Body of pancreas (tissue), 4 donors: ENCODE data around the gene KIRREL1. TPM values are rescaled to one million over a fixed set of nuclear protein-coding genes. Genes with fewer than 3 reads are reported as not detected.

Experiments used
- ATAC-seq: fragments of 150-250 bp; one replicate; pipeline ENCODE4 v1.9.1; 2016
- DNase-seq, 4 donors: peaks; one replicate each; pipeline ENCODE4 v3.0.0-alpha.2; 2019
- H3K27ac ChIP-seq, 4 donors: fragments of 200-600 bp; sonication (generic); 1 replicate in 3 of 4; 2 replicates in 1 of 4; pipeline versions ENCODE4 v1.5.1 to v1.6.1; 2016 to 2019; ENCODE audit warnings: mild to moderate bottlenecking in 1 of 4, mixed read lengths in 1 of 4, moderate library complexity in 1 of 4
- H3K27me3 ChIP-seq, 2 donors: fragments of 200-600 bp; sonication (generic); one replicate each; pipeline ENCODE4 v1.6.0; 2016; ENCODE audit warnings: mild to moderate bottlenecking in 1 of 2
- H3K36me3 ChIP-seq, 2 donors: fragments of 200-600 bp; sonication (generic); replicated peaks in 1 of 2; 2 replicates each; pipeline ENCODE4 v1.5.1; 2016; ENCODE audit warnings: low read depth in 2 of 2; ENCODE audit not compliant: insufficient read depth in 1 of 2
- H3K4me1 ChIP-seq: fragments of 200-600 bp; sonication (generic); one replicate; pipeline ENCODE4 v1.6.0; 2016
- H3K4me3 ChIP-seq, 2 donors: fragments of 200-600 bp; sonication (generic); 1 replicate in 1 of 2; 2 replicates in 1 of 2; pipeline ENCODE4 v1.5.1; 2016 to 2019
- H3K9me3 ChIP-seq, 3 donors: fragments of 200-600 bp; sonication (generic); 1 replicate in 2 of 3; 2 replicates in 1 of 3; pipeline ENCODE4 v1.5.1; 2016
- CTCF ChIP-seq, 7 experiments: fragments of 450-650 bp in 4 of 7; fragments of 200-600 bp in 3 of 7; sonication (generic) in 3 of 7; IDR thresholded peaks; one replicate each; pipeline ENCODE4 v1.5.1; 2016 to 2019; ENCODE audit warnings: antibody characterized with exemption in 7 of 7
- POLR2A ChIP-seq, 3 donors: fragments of 450-650 bp; IDR thresholded peaks; one replicate each; pipeline ENCODE4 v1.6.1; 2016; ENCODE audit warnings: antibody characterized with exemption in 3 of 3, mild to moderate bottlenecking in 2 of 3
- WGBS, 2 donors: methylation state at CpG; one replicate each; pipeline ENCODE4 v1.1.5; 2017; 5-methylcytosine and 5-hydroxymethylcytosine counted together
- intact Hi-C: fragments of 100-400 bp; cut with DNase I; formaldehyde crosslinking; loops from one replicate; pipeline ENCODE4 v1.15.1; 2023
- total RNA-seq, 2 donors: library from RNA; depleted of rRNA; stranded (reverse); fragments of >200 nt; gene quantifications; one replicate each; pipeline ENCODE4 v1.1.0, GENCODE V29; 2016

Gene KIRREL1
- total RNA-seq, 2 donors from 2014 or later: 10.9 to 11.4 TPM

- ATAC-seq (peak; percentile 3), DNase-seq (peak in 1 of 4 donors; percentile 18)
- peaks cover 0 to 4% of the 10 kb centered on the region in 2 donors for H3K27me3 ChIP-seq
- no peaks in the 10 kb centered on the region for H3K9me3 ChIP-seq
- TF ChIP-seq CTCF (IDR thresholded peaks at IDR 0.05) (no peak), POLR2A (IDR thresholded peaks at IDR 0.05) (no peak)
- peaks cover 14% of the 10 kb centered on the region for H3K4me1 ChIP-seq
- H3K4me3 ChIP-seq: peak overlapping the region; percentile 19 to 69
- intact Hi-C loops: loop anchor here (10.0 kb wide), 1 partner anchor 71 kb away; no protein-coding TSS in a partner anchor
- WGBS, 2 donors: 5 to 14% methylated on average over 8 to 29 of the region's 29 CpGs
- no peaks in the 10 kb centered on the region for H3K36me3 ChIP-seq
- H3K27ac ChIP-seq: peak overlapping the region; percentile 47 to 69 (median 64)
Observed at GRCh38 chr1:157993918-157994605, 617 bp downstream of the KIRREL1 start.

DNA sequence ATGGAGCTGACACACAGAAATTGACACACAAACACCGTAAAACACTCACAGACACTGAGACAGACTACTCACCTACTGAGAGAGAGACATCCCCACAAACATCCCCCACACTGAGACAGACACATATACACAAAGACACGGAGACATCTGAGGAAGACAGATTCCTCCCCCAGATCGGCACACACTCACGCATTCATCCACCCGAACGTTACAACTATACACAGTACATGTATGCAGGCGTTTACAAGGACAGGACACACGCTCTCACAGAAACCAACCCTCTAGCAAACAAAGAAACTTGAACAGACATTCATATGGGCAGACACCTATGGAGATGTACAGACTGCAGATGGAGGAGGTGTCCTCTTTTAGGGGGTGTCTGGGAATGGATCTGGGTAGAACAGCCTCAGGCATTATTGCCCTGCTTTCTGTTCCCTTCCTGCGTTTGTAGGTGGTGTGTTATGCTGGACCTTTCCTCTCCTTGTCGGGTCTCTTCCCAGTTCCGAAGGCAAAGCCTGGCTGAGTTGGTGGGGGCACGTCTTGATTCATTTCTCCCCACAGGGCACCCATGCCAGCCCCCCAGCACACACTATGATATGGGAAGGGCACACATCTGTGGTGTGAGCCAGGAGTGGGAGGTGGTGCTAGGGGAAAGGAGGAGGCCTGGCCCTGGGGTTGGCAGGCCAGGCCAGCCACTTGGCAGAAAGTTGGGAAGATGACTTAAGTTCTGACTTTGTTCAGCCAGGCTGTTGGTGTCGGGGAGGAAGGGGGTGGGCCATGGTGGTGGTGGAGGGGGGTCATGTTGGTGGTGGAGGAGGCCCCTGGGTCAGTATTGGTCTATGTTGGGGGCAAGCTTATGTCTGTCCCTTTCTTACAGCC lies 1.5 kb downstream of the KIRREL1 start:
- Histone ChIP-seq H3K4me3 (no peak overlapping the region), H3K27ac (peak overlapping the region in 2 of 4 donors; percentile 13 to 17), H3K4me1 (peaks cover 14% of the 10 kb centered on the region), H3K27me3 (peaks cover 0 to 4% of the 10 kb centered on the region in 2 donors), H3K9me3 (no peaks in the 10 kb centered on the region), H3K36me3 (no peaks in the 10 kb centered on the region)
- no peak for DNase-seq
- ATAC-seq: no peak
- intact Hi-C loops: loop anchor here (10.0 kb wide), 1 partner anchor 70 kb away; no protein-coding TSS in a partner anchor
- 59 to 71% methylated on average over 12 to 13 of the region's 13 CpGs for WGBS, 2 donors
- TF ChIP-seq POLR2A (IDR thresholded peaks at IDR 0.05): no peak

- Histone ChIP-seq H3K36me3 (no peaks in the 10 kb centered on the region), H3K4me1 (peaks cover 14% of the 10 kb centered on the region), H3K27ac (no peak overlapping the region), H3K4me3 (no peak overlapping the region), H3K27me3 (peaks cover 0 to 4% of the 10 kb centered on the region in 2 donors), H3K9me3 (no peaks in the 10 kb centered on the region)
- DNase-seq (no peak), ATAC-seq (no peak)
- intact Hi-C loops: loop anchor here (10.0 kb wide), 1 partner anchor 69 kb away; no protein-coding TSS in a partner anchor
- TF ChIP-seq CTCF (IDR thresholded peaks at IDR 0.05): no peak
- TF ChIP-seq POLR2A (IDR thresholded peaks at IDR 0.05): no peak
- WGBS, 2 donors: 74 to 75% methylated on average over 3 of the region's 3 CpGs
Observed at GRCh38 chr1:157995583-157996169, 2.2 kb downstream of the KIRREL1 start.

DNA sequence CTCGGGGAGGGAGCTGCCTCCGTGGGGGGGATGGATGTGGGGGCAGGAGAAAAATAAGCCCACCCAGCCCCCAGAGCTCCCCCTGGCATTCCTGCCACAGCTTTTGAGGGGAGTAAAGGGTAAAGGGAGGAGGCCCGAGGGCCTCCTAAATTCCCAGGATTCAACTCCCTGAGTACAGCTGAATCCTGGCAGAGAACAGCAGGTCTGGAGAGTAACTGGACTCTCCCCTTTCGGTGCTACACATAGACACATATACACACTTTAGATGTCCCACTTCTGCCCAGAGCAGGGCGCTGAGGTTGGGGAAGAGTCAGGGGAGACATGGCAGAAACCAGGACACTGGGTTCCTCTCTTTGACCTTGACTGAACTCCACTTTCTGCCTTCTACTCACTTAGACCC lies 3.0 kb downstream of the KIRREL1 start:
- Histone ChIP-seq H3K36me3 (no peaks in the 10 kb centered on the region), H3K27ac (no peak overlapping the region), H3K4me3 (no peak overlapping the region), H3K9me3 (no peaks in the 10 kb centered on the region), H3K27me3 (peaks cover 0 to 4% of the 10 kb centered on the region in 2 donors), H3K4me1 (peaks cover 14% of the 10 kb centered on the region)
- intact Hi-C loops: loop anchor here (10.0 kb wide), 1 partner anchor 68 kb away; no protein-coding TSS in a partner anchor
- 61 to 68% methylated on average over 5 of the region's 5 CpGs for WGBS, 2 donors
- DNase-seq: no peak
- TF ChIP-seq CTCF (IDR thresholded peaks at IDR 0.05) (no peak), POLR2A (IDR thresholded peaks at IDR 0.05) (no peak)
- ATAC-seq: no peak

DNA sequence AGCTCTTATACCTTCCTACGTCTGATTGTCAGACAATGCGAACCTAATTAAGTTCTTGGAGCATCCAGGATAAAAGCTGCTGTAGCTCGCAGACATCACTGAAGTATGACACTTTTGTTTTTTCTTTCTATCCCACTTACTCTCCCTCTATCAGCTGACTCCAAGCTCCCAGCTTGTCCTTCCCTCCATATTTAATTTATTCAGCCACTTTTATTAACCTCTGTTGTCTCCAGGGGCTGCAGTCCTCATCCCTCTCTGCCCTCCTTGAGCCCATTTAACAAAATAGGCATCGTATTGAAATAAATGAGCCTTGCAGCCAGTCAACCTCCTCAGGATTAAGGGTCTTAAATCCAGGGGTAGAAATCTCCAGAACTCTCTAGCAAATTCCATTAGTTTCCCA lies 7.1 kb downstream of the KIRREL1 start:
- no peak for ATAC-seq
- no peak overlapping the region for H3K27ac ChIP-seq
- TF ChIP-seq CTCF (IDR thresholded peaks at IDR 0.05) (no peak), POLR2A (IDR thresholded peaks at IDR 0.05) (no peak)
- no peaks in the 10 kb centered on the region for H3K9me3 ChIP-seq
- intact Hi-C loops: no loop called here
- H3K36me3 ChIP-seq: no peaks in the 10 kb centered on the region
- no peak overlapping the region for H3K4me3 ChIP-seq
- H3K4me1 ChIP-seq: peaks cover 6% of the 10 kb centered on the region
- DNase-seq: no peak
- H3K27me3 ChIP-seq: no peaks in the 10 kb centered on the region
- WGBS, 2 donors: 73 to 78% methylated on average over 4 of the region's 4 CpGs
